ENCODE results near the gene SMIM12.

The SMIM12 gene, protein sequence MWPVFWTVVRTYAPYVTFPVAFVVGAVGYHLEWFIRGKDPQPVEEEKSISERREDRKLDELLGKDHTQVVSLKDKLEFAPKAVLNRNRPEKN

DNA sequence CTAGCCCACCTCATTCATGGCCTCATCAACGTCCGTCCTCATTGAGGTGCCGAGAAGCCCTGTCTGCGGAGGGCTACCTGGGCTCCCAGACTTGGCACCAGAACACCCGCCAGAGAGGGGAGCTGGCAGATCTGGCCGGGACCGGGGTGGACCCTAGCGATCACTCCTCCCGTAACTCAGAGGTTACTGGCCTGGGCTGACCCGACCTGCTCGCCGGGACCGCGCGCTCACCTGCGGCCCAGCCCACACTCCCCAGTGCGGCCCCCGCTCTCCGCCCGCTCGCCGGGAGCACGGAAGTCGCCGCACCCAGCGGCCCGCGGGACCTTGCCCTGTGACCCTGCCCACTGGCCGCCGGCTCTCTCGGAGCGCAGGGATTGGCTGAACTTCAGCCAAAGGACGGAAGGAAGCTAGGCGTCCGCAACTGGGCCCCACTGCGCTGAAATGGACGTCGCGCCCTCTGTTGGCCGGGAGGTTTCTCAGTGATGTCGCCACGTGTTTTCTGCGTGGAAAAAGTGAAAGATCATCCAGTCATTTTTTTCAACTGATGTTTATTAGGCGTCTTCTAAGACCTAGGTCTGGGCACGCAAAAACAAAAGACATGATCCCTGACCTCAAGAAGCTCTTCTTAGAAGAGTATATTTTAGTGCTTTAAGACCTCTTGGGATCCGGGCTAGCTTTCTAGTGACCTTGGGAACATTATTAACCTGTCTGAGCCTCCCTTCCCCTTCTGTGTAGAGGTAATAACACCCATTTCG lies at the start of gene SMIM12:
SMIM12 (minus strand) TSS at position 304 of the 755 bp plus-strand sequence. CDS start 3,772 bp downstream, outside the sequence.
- Histone ChIP-seq H3K36me3 (ENCODE audit: insufficient read depth, low read length) (peaks cover 12% of the 10 kb centered on the region), H3K79me2 (ENCODE audit: insufficient read depth, low read length) (peaks cover 17% of the 10 kb centered on the region), H2AFZ (ENCODE audit: low read length) (peak within 1 kb of the TSS; percentile 65), H3K27ac (ENCODE audit: low read depth, low read length, poor library complexity, severe bottlenecking) (no peak within 1 kb of the TSS), H4K20me1 (ENCODE audit: insufficient read depth, low read length) (no peaks in the 10 kb centered on the region), H3F3A (ENCODE audit: insufficient read depth, low read length) (no peaks in the 10 kb centered on the region), H3K4me1 (ENCODE audit: insufficient read depth, low read length, severe bottlenecking) (peaks cover 23% of the 10 kb centered on the region), H3K27me3 (ENCODE audit: insufficient read depth, low read length) (no peaks in the 10 kb centered on the region), H3K4me2 (ENCODE audit: low read length) (peak within 1 kb of the TSS; percentile 92), H3K9me2 (ENCODE audit: low read depth, low read length) (no peaks in the 10 kb centered on the region), H3K9ac (ENCODE audit: low read length) (peak within 1 kb of the TSS; percentile 84), H3K4me3 (ENCODE audit: low read depth, low read length, poor library complexity, severe bottlenecking) (peak within 1 kb of the TSS; percentile 81), H3K9me3 (ENCODE audit: low read length) (no peaks in the 10 kb centered on the region)
- TF ChIP-seq EZH2 (IDR thresholded peaks at IDR 0.05; ENCODE audit: borderline replicate concordance, low read length) (no peak), CTCF (IDR thresholded peaks at IDR 0.05; ENCODE audit: low read length) (peak; percentile 91)

DNA sequence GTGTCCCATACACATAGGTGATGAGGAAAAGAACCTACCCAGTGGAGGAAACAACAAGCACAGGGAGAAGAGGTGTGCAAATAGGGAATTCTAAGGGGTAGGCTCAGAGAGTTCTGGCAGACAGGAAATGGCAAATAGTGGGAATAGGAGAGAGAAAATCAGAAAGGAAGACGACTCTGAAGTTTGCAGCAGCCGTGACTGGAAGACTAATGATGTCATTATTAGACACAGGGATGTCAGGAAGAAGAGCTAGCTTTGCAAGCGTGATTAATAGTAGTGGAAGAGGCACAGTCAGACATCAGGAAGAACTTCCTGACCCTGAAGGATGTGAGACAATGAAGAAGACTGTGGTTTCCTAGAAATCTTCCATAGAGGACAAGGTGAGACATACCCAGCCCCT lies 48.8 kb upstream of the SMIM12 start:
- H3K79me2 ChIP-seq (ENCODE audit: insufficient read depth, low read length), result no peaks in the 10 kb centered on the region
- H3K4me2 ChIP-seq (ENCODE audit: low read length), result no peak overlapping the region
- no peaks in the 10 kb centered on the region for H4K20me1 ChIP-seq (ENCODE audit: insufficient read depth, low read length)
- H3K9ac ChIP-seq (ENCODE audit: low read length), result no peak overlapping the region
- H3K9me2 ChIP-seq (ENCODE audit: low read depth, low read length), result no peaks in the 10 kb centered on the region
- no peaks in the 10 kb centered on the region for H3K9me3 ChIP-seq (ENCODE audit: low read length)
- no peak overlapping the region for H3K4me3 ChIP-seq (ENCODE audit: low read depth, low read length, poor library complexity, severe bottlenecking)
- H3K36me3 ChIP-seq (ENCODE audit: insufficient read depth, low read length), result no peaks in the 10 kb centered on the region
- H3K27me3 ChIP-seq (ENCODE audit: insufficient read depth, low read length), result no peaks in the 10 kb centered on the region
- H3K4me1 ChIP-seq (ENCODE audit: insufficient read depth, low read length, severe bottlenecking), result no peaks in the 10 kb centered on the region
- H3F3A ChIP-seq (ENCODE audit: insufficient read depth, low read length), result no peaks in the 10 kb centered on the region
- TF ChIP-seq EZH2 (IDR thresholded peaks at IDR 0.05; ENCODE audit: borderline replicate concordance, low read length) (no peak), CTCF (IDR thresholded peaks at IDR 0.05; ENCODE audit: low read length) (no peak)
- no peak overlapping the region for H3K27ac ChIP-seq (ENCODE audit: low read depth, low read length, poor library complexity, severe bottlenecking)
- H2AFZ ChIP-seq (ENCODE audit: low read length), result no peak overlapping the region

DNA sequence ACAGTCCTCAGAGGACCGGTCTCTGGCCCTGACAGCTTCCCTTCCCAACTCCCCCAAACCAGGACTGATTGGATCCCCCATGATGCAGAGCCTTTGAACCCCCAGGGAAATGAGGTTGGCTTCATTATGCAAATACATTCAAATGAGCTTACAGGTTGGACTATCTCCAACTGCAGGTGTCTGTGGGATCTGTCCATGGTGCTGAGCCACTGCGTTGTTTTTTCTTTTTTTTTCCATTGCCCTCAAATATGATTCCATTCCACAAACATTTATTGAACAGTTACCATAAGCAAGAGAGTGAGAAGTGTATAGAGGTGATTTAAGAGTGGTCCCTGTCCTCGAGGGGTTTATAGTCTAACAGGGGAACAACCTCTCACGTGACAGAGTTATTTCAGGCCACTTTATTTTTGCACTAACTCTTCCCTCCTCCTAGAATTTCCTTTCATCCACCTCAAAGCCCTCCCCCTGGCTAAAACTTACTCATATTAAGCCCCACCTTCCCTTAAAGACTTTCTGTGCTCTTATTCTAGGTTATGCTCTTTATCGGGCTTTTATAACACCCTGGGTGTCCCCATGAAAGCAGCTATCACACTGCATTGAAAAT lies 48.0 kb upstream of the SMIM12 start:
- Histone ChIP-seq H3K79me2 (ENCODE audit: insufficient read depth, low read length) (no peaks in the 10 kb centered on the region), H2AFZ (ENCODE audit: low read length) (no peak overlapping the region), H3K4me1 (ENCODE audit: insufficient read depth, low read length, severe bottlenecking) (no peaks in the 10 kb centered on the region), H3K4me3 (ENCODE audit: low read depth, low read length, poor library complexity, severe bottlenecking) (no peak overlapping the region), H3K4me2 (ENCODE audit: low read length) (no peak overlapping the region), H3K9ac (ENCODE audit: low read length) (no peak overlapping the region), H3K9me3 (ENCODE audit: low read length) (no peaks in the 10 kb centered on the region), H3K9me2 (ENCODE audit: low read depth, low read length) (no peaks in the 10 kb centered on the region), H3F3A (ENCODE audit: insufficient read depth, low read length) (no peaks in the 10 kb centered on the region), H3K36me3 (ENCODE audit: insufficient read depth, low read length) (no peaks in the 10 kb centered on the region), H3K27me3 (ENCODE audit: insufficient read depth, low read length) (no peaks in the 10 kb centered on the region), H4K20me1 (ENCODE audit: insufficient read depth, low read length) (no peaks in the 10 kb centered on the region), H3K27ac (ENCODE audit: low read depth, low read length, poor library complexity, severe bottlenecking) (no peak overlapping the region)
- no peak for TF ChIP-seq CTCF (IDR thresholded peaks at IDR 0.05; ENCODE audit: low read length)
- no peak for TF ChIP-seq EZH2 (IDR thresholded peaks at IDR 0.05; ENCODE audit: borderline replicate concordance, low read length)
